Esophagus squamous epithelium (tissue), 4 donors: Measurements from ENCODE around the gene TRMU.

Source experiments
- POLR2A ChIP-seq, 4 donors: fragments of 450-650 bp; IDR thresholded peaks; one replicate each; pipeline ENCODE4 v1.6.1; 2017; ENCODE audit warnings: antibody characterized with exemption in 4 of 4, mild to moderate bottlenecking in 4 of 4, moderate library complexity in 3 of 4
- TF ChIP-seq, protein P1 (sequence below), 6 experiments: fragments of 450-650 bp in 4 of 6; fragments of 200-600 bp in 2 of 6; sonication (generic) in 2 of 6; IDR thresholded peaks; one replicate each; pipeline ENCODE4 v1.5.1; 2016 to 2019; ENCODE audit warnings: antibody characterized with exemption in 6 of 6, mild to moderate bottlenecking in 4 of 6, moderate library complexity in 4 of 6

DNA sequence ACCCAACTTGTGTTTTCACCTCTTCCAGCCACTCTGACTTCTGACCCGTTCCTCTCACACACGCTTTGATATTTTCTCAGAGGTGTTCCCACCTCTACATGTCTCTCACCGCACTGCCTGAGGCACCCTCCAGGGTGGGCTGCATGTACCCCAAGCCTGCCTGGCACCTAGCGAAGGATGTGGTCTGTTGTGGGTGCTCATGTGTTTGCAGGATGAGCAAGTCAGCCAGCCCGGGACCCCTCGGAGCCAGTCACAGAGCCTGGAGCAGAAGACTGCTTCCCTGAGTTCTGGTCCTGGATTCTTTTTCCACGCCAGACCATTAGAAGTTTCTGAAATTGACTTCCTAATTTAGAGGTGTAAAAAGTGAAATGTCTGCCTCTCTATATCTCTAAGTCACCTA, 35.0 kb upstream of the TRMU start:
- TF ChIP-seq, protein P1, sequence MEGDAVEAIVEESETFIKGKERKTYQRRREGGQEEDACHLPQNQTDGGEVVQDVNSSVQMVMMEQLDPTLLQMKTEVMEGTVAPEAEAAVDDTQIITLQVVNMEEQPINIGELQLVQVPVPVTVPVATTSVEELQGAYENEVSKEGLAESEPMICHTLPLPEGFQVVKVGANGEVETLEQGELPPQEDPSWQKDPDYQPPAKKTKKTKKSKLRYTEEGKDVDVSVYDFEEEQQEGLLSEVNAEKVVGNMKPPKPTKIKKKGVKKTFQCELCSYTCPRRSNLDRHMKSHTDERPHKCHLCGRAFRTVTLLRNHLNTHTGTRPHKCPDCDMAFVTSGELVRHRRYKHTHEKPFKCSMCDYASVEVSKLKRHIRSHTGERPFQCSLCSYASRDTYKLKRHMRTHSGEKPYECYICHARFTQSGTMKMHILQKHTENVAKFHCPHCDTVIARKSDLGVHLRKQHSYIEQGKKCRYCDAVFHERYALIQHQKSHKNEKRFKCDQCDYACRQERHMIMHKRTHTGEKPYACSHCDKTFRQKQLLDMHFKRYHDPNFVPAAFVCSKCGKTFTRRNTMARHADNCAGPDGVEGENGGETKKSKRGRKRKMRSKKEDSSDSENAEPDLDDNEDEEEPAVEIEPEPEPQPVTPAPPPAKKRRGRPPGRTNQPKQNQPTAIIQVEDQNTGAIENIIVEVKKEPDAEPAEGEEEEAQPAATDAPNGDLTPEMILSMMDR (IDR thresholded peaks at IDR 0.05), result no peak
- TF ChIP-seq POLR2A (IDR thresholded peaks at IDR 0.05), result no peak
